H9 (cell line): ENCODE results near the gene ESRRB. TPM values are rescaled to one million over a fixed set of nuclear protein-coding genes. Genes with fewer than 3 reads are reported as not detected.

Experiments used
- DNase-seq: peaks from one replicate; pipeline ENCODE4 v3.0.0-alpha.2; 2017
- H2AFZ ChIP-seq: one replicate; pipeline ENCODE4 v1.6.1; 2013; ENCODE audit warnings: mild to moderate bottlenecking, low read length, control low read depth, moderate library complexity
- H2AK5ac ChIP-seq: 2 replicates; pipeline ENCODE4 v1.6.1; 2013; ENCODE audit warnings: low read length, control low read depth, mixed read lengths; ENCODE audit not compliant: insufficient read length
- H2BK120ac ChIP-seq: one replicate; pipeline ENCODE4 v1.6.1; 2013; ENCODE audit warnings: low read depth, mild to moderate bottlenecking, low read length, control low read depth, inconsistent platforms; ENCODE audit not compliant: poor library complexity, severe bottlenecking
- H2BK12ac ChIP-seq: 2 replicates; pipeline ENCODE4 v1.6.1; 2013; ENCODE audit warnings: low read length, control low read depth, mixed read lengths, low read depth; ENCODE audit not compliant: insufficient read length
- H2BK15ac ChIP-seq: 2 replicates; pipeline ENCODE4 v1.6.1; 2013; ENCODE audit warnings: low read depth, low read length, control low read depth
- H2BK20ac ChIP-seq: one replicate; pipeline ENCODE4 v1.6.1; 2013; ENCODE audit warnings: low read depth, mild to moderate bottlenecking, low read length, control low read depth, inconsistent platforms; ENCODE audit not compliant: poor library complexity, severe bottlenecking
- H2BK5ac ChIP-seq: 2 replicates; pipeline ENCODE4 v1.6.1; 2013; ENCODE audit warnings: low read length, control low read depth, mixed read lengths; ENCODE audit not compliant: insufficient read length
- H3K14ac ChIP-seq: 2 replicates; pipeline ENCODE4 v1.6.1; 2013; ENCODE audit warnings: low read length, control low read depth; ENCODE audit not compliant: insufficient read depth
- H3K18ac ChIP-seq: 2 replicates; pipeline ENCODE4 v1.6.1; 2013; ENCODE audit warnings: low read depth, mild to moderate bottlenecking, mixed read lengths, low read length, control low read depth; ENCODE audit not compliant: insufficient read length
- H3K23ac ChIP-seq: 2 replicates; pipeline ENCODE4 v1.6.1; 2013; ENCODE audit warnings: low read length, control low read depth, mixed read lengths, low read depth; ENCODE audit not compliant: insufficient read length
- H3K23me2 ChIP-seq: 2 replicates; pipeline ENCODE4 v1.6.1; 2013; ENCODE audit warnings: low read depth, mild to moderate bottlenecking, mixed read lengths, low read length, control low read depth; ENCODE audit not compliant: insufficient read length, poor library complexity, severe bottlenecking
- H3K27ac ChIP-seq: 2 replicates; pipeline ENCODE4 v1.5.1; 2013; ENCODE audit warnings: low read length, control low read depth, mixed read lengths, low read depth; ENCODE audit not compliant: insufficient read length
- H3K27me3 ChIP-seq: 2 replicates; pipeline ENCODE4 v1.6.1; 2013; ENCODE audit warnings: low read length, control low read depth, inconsistent platforms; ENCODE audit not compliant: insufficient read depth
- H3K4ac ChIP-seq: 2 replicates; pipeline ENCODE4 v1.6.1; 2013; ENCODE audit warnings: low read depth, mild to moderate bottlenecking, control low read depth, inconsistent platforms, low read length, moderate library complexity
- H3K4me1 ChIP-seq: 2 replicates; pipeline ENCODE4 v1.6.1; 2013; ENCODE audit warnings: low read length, control low read depth, inconsistent platforms; ENCODE audit not compliant: insufficient read depth
- H3K4me2 ChIP-seq: 2 replicates; pipeline ENCODE4 v1.6.1; 2013; ENCODE audit warnings: low read length, control low read depth, mixed read lengths; ENCODE audit not compliant: insufficient read length, insufficient read depth
- H3K56ac ChIP-seq: 2 replicates; pipeline ENCODE4 v1.6.1; 2013; ENCODE audit warnings: low read depth, mild to moderate bottlenecking, mixed read lengths, low read length, control low read depth; ENCODE audit not compliant: insufficient read length
- H3K79me1 ChIP-seq: 2 replicates; pipeline ENCODE4 v1.6.1; 2013; ENCODE audit warnings: low read depth, mild to moderate bottlenecking, moderate library complexity, low read length, control low read depth, inconsistent platforms; ENCODE audit not compliant: insufficient read depth, poor library complexity, severe bottlenecking
- H3K79me2 ChIP-seq: 2 replicates; pipeline ENCODE4 v1.6.1; 2013; ENCODE audit warnings: low read length, control low read depth, inconsistent platforms; ENCODE audit not compliant: insufficient read depth
- H3K9ac ChIP-seq: 2 replicates; pipeline ENCODE4 v1.6.1; 2013; ENCODE audit warnings: low read length, control low read depth, mixed read lengths; ENCODE audit not compliant: insufficient read length; ENCODE audit errors: extremely low read depth
- H3K9me3 ChIP-seq: one replicate; pipeline ENCODE4 v1.6.1; 2013; ENCODE audit warnings: low read depth, low read length, inconsistent platforms; ENCODE audit not compliant: control insufficient read depth
- H3T11ph ChIP-seq: one replicate; pipeline ENCODE4 v1.6.1; 2013; ENCODE audit warnings: mild to moderate bottlenecking, low read length, control low read depth, inconsistent platforms
- H4K20me1 ChIP-seq: one replicate; pipeline ENCODE4 v1.6.1; 2013; ENCODE audit not compliant: control insufficient read depth, insufficient read length, insufficient read depth
- H4K5ac ChIP-seq: 2 replicates; pipeline ENCODE4 v1.6.1; 2013; ENCODE audit warnings: low read depth, mild to moderate bottlenecking, mixed read lengths, low read length, control low read depth; ENCODE audit not compliant: insufficient read length
- H4K8ac ChIP-seq: replicated peaks from 2 replicates; pipeline ENCODE4 v1.6.1; 2013; ENCODE audit warnings: low read length, control low read depth, mixed read lengths, low read depth; ENCODE audit not compliant: insufficient read length
- H4K91ac ChIP-seq: 2 replicates; pipeline ENCODE4 v1.6.1; 2013; ENCODE audit warnings: low read depth, mild to moderate bottlenecking, moderate library complexity, mixed read lengths, low read length, control low read depth; ENCODE audit not compliant: insufficient read length
- H3K27ac Mint-ChIP-seq, 3 experiments: 2 replicates in 2 of 3; 3 replicates in 1 of 3; pipeline ENCODE4 v1.8.0; 2020 to 2021; ENCODE audit warnings: mixed read lengths in 3 of 3, mild to moderate bottlenecking in 1 of 3, moderate library complexity in 1 of 3
- H3K27me3 Mint-ChIP-seq: 2 replicates; pipeline ENCODE4 v1.8.0; 2021; ENCODE audit warnings: low read depth, mild to moderate bottlenecking, moderate library complexity, mixed read lengths
- H3K36me3 Mint-ChIP-seq, 3 experiments: 2 replicates in 2 of 3; 3 replicates in 1 of 3; pipeline ENCODE4 v1.8.0; 2020 to 2021; ENCODE audit warnings: low read depth in 3 of 3, mixed read lengths in 3 of 3; ENCODE audit not compliant: insufficient read depth in 1 of 3
- H3K4me1 Mint-ChIP-seq, 2 experiments: 2 replicates each; pipeline ENCODE4 v1.8.0; 2020; ENCODE audit warnings: mixed read lengths in 2 of 2
- H3K4me3 Mint-ChIP-seq, 2 experiments: 2 replicates in 1 of 2; 3 replicates in 1 of 2; pipeline ENCODE4 v1.8.0; 2020 to 2021; ENCODE audit warnings: mild to moderate bottlenecking in 2 of 2, mixed read lengths in 2 of 2, moderate library complexity in 1 of 2
- H3K9me3 Mint-ChIP-seq, 2 experiments: 2 replicates in 1 of 2; 3 replicates in 1 of 2; pipeline ENCODE4 v1.8.0; 2020; ENCODE audit warnings: mild to moderate bottlenecking in 2 of 2, mixed read lengths in 2 of 2, moderate library complexity in 1 of 2
- WGBS: extraction: QIAGEN DNeasy Blood & Tissue Kit; methylation state at CpG from one replicate; pipeline ENCODE4 v1.1.7; 2013; ENCODE audit warnings: missing lambda C conversion rate, low lambda C conversion rate, mixed read lengths; ENCODE audit not compliant: insufficient read length; ENCODE audit errors: extremely low coverage; 5-methylcytosine and 5-hydroxymethylcytosine counted together
- total RNA-seq: library from RNA; stranded (reverse); gene quantifications from 2 replicates; pipeline ENCODE4 v1.2.1, GENCODE V29; 2021
- TF ChIP-seq, protein P1 (sequence below): fragments of 200-600 bp; sonication (generic); conservative IDR thresholded peaks from 3 replicates; pipeline ENCODE4 v1.8.0; 2021; ENCODE audit warnings: antibody characterized with exemption, mild to moderate bottlenecking

Gene ESRRB
- total RNA-seq, 1 experiment from 2014 or later = 0.11 TPM

DNA sequence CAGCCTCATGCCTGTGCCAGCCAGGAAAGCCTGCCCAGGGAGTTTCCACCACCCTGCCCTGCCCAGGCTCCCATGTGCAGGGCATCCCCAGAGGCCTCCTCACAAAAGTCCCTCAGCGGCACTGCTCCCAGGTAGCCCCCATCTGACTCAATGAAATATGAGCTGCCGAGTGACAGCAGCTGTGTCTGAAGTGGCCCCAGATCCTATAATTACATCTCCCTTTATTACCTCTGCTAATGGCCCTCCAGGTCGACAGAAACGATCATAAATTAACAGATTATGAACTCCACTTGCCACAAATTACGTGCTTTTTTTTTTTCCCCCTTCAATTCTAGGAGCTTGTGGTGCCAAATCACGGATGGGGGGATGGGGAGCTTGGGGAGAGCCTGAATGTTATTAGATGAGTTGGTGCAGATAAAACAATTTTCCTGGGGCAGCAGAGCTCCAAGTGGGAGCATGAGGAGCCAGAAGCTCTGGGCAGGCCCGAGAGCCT, 110.4 kb downstream of the ESRRB start:
- no peak overlapping the region for H3K27ac Mint-ChIP-seq

More for the DNA sequence above, 110.4 kb downstream of the ESRRB start:
- H3K23ac ChIP-seq = no peak overlapping the region
- H3K27ac ChIP-seq = no peak overlapping the region
- TF ChIP-seq, protein P1, sequence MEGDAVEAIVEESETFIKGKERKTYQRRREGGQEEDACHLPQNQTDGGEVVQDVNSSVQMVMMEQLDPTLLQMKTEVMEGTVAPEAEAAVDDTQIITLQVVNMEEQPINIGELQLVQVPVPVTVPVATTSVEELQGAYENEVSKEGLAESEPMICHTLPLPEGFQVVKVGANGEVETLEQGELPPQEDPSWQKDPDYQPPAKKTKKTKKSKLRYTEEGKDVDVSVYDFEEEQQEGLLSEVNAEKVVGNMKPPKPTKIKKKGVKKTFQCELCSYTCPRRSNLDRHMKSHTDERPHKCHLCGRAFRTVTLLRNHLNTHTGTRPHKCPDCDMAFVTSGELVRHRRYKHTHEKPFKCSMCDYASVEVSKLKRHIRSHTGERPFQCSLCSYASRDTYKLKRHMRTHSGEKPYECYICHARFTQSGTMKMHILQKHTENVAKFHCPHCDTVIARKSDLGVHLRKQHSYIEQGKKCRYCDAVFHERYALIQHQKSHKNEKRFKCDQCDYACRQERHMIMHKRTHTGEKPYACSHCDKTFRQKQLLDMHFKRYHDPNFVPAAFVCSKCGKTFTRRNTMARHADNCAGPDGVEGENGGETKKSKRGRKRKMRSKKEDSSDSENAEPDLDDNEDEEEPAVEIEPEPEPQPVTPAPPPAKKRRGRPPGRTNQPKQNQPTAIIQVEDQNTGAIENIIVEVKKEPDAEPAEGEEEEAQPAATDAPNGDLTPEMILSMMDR = no peak
- no peak overlapping the region for H2BK15ac ChIP-seq
- Mint-ChIP-seq H3K27me3 (no peaks in the 10 kb centered on the region), H3K9me3 (no peaks in the 10 kb centered on the region), H3K4me3 (peak overlapping the region in 1 of 2 experiments; percentile 36; a peak in 1 of 5 replicates), H3K4me1 (peaks cover 5 to 22% of the 10 kb centered on the region in 2 experiments; a peak in 3 of 4 replicates), H3K36me3 (no peaks in the 10 kb centered on the region)
- no peak overlapping the region for H3K9ac ChIP-seq
- no peak for DNase-seq
- H2AK5ac ChIP-seq = no peak overlapping the region
- H3K18ac ChIP-seq = no peak overlapping the region
- no peaks in the 10 kb centered on the region for H3K23me2 ChIP-seq
- H2BK5ac ChIP-seq = no peak overlapping the region
- H2AFZ ChIP-seq = no peak overlapping the region
- no peak overlapping the region for H2BK12ac ChIP-seq
- H4K8ac ChIP-seq = no peak overlapping the region
- H3K4me1 ChIP-seq = no peaks in the 10 kb centered on the region
- H3K79me1 ChIP-seq = no peaks in the 10 kb centered on the region
- no peak overlapping the region for H3K14ac ChIP-seq
- H3K79me2 ChIP-seq = no peaks in the 10 kb centered on the region
- H4K20me1 ChIP-seq = no peaks in the 10 kb centered on the region
- H2BK20ac ChIP-seq = no peak overlapping the region
- H3K4me2 ChIP-seq = no peak overlapping the region
- H3K27me3 ChIP-seq = no peaks in the 10 kb centered on the region
- no peak overlapping the region for H2BK120ac ChIP-seq
- H3K9me3 ChIP-seq = no peaks in the 10 kb centered on the region
- no peak overlapping the region for H4K91ac ChIP-seq
- H3T11ph ChIP-seq = no peak overlapping the region
- no peak overlapping the region for H3K56ac ChIP-seq
- no peak overlapping the region for H3K4ac ChIP-seq
- no CpG with 5 or more reads among the region's 7 CpGs for WGBS
- H4K5ac ChIP-seq = no peak overlapping the region
